GM23248 (cell line): ENCODE measurements around the gene KLHDC4. TPM values are rescaled to one million over a fixed set of nuclear protein-coding genes. Genes with fewer than 3 reads are reported as not detected.

Source experiments
- DNase-seq: peaks from one replicate; pipeline ENCODE4 v3.0.0-alpha.2; 2015
- H2AFZ ChIP-seq: fragments of 200-600 bp; sonication (generic); 2 replicates; pipeline ENCODE4 v1.6.1; 2016; ENCODE audit warnings: antibody characterized with exemption
- H3F3A ChIP-seq: fragments of 200-600 bp; sonication (generic); 2 replicates; pipeline ENCODE4 v1.6.1; 2016; ENCODE audit warnings: mild to moderate bottlenecking, antibody characterized with exemption, mixed run types; ENCODE audit not compliant: insufficient read depth
- H3K27ac ChIP-seq: fragments of 200-600 bp; sonication (generic); 2 replicates; pipeline ENCODE4 v1.5.1; 2016; ENCODE audit warnings: mild to moderate bottlenecking
- H3K27me3 ChIP-seq: fragments of 200-600 bp; sonication (generic); replicated peaks from 2 replicates; pipeline ENCODE4 v1.6.1; 2016; ENCODE audit warnings: mild to moderate bottlenecking; ENCODE audit not compliant: insufficient read depth
- H3K36me3 ChIP-seq: fragments of 200-600 bp; sonication (generic); 2 replicates; pipeline ENCODE4 v1.6.1; 2016; ENCODE audit warnings: low read depth, mild to moderate bottlenecking
- H3K4me1 ChIP-seq: fragments of 200-600 bp; sonication (generic); 2 replicates; pipeline ENCODE4 v1.6.1; 2016; ENCODE audit warnings: mild to moderate bottlenecking; ENCODE audit not compliant: insufficient read depth
- H3K4me2 ChIP-seq: fragments of 200-600 bp; sonication (generic); one replicate; pipeline ENCODE4 v1.6.1; 2016; ENCODE audit warnings: mild to moderate bottlenecking; ENCODE audit not compliant: unreplicated experiment
- H3K4me3 ChIP-seq: fragments of 200-600 bp; sonication (generic); 2 replicates; pipeline ENCODE4 v1.5.1; 2016; ENCODE audit warnings: mild to moderate bottlenecking
- H3K79me2 ChIP-seq: fragments of 200-600 bp; sonication (generic); 2 replicates; pipeline ENCODE4 v1.6.1; 2016; ENCODE audit warnings: mild to moderate bottlenecking; ENCODE audit not compliant: insufficient read depth
- H3K9ac ChIP-seq: fragments of 200-600 bp; sonication (generic); 2 replicates; pipeline ENCODE4 v1.6.1; 2016; ENCODE audit warnings: mild to moderate bottlenecking
- H3K9me2 ChIP-seq: fragments of 200-600 bp; sonication (generic); 2 replicates; pipeline ENCODE4 v1.6.1; 2016; ENCODE audit warnings: mixed run types, mild to moderate bottlenecking, moderate library complexity; ENCODE audit not compliant: insufficient read depth
- H3K9me3 ChIP-seq: fragments of 200-600 bp; sonication (generic); one replicate; pipeline ENCODE4 v1.6.1; 2017; ENCODE audit warnings: low read depth
- H4K20me1 ChIP-seq: fragments of 200-600 bp; sonication (generic); 2 replicates; pipeline ENCODE4 v1.6.0; 2016; ENCODE audit not compliant: insufficient read depth
- EZH2 ChIP-seq: fragments of 200-600 bp; sonication (generic); IDR thresholded peaks from 2 replicates; pipeline ENCODE4 v1.6.1; 2018; ENCODE audit warnings: antibody characterized with exemption, mild to moderate bottlenecking; ENCODE audit not compliant: insufficient read depth, poor library complexity, severe bottlenecking
- EZH2phosphoT487 ChIP-seq: fragments of 200-600 bp; sonication (generic); IDR thresholded peaks from 2 replicates; pipeline ENCODE4 v1.6.1; 2018; ENCODE audit warnings: antibody characterized with exemption, moderate library complexity, mild to moderate bottlenecking, low read depth; ENCODE audit not compliant: insufficient read depth
- WGBS, 2 experiments: methylation state at CpG; one replicate each; pipeline ENCODE4 v1.1.6; 2015 to 2017; ENCODE audit warnings: low lambda C conversion rate in 2 of 2, low coverage in 1 of 2; ENCODE audit errors: missing lambda C conversion rate in 2 of 2; 5-methylcytosine and 5-hydroxymethylcytosine counted together
- in situ Hi-C: fragments of 300-500 bp; cut with MboI; formaldehyde crosslinking; loops from 2 replicates; pipeline ENCODE4 v1.15.0; 2020
- polyA plus RNA-seq: library from polyadenylated mRNA; unstranded; fragments of >200 nt; fragmentation: Nextera tagmentation; extraction: Ambion mirVana; gene quantifications from 2 replicates; pipeline ENCODE4 v1.2.1, GENCODE V29; 2016
- total RNA-seq: library from RNA; depleted of rRNA; stranded (reverse); fragments of >200 nt; shearing (Covaris generic); gene quantifications from 2 replicates; pipeline ENCODE4 v1.2.3, GENCODE V29; 2014

KLHDC4 gene
- total and polyA plus RNA-seq, 2 experiments from 2014 or later: 8.8 to 9.4 TPM

DNA sequence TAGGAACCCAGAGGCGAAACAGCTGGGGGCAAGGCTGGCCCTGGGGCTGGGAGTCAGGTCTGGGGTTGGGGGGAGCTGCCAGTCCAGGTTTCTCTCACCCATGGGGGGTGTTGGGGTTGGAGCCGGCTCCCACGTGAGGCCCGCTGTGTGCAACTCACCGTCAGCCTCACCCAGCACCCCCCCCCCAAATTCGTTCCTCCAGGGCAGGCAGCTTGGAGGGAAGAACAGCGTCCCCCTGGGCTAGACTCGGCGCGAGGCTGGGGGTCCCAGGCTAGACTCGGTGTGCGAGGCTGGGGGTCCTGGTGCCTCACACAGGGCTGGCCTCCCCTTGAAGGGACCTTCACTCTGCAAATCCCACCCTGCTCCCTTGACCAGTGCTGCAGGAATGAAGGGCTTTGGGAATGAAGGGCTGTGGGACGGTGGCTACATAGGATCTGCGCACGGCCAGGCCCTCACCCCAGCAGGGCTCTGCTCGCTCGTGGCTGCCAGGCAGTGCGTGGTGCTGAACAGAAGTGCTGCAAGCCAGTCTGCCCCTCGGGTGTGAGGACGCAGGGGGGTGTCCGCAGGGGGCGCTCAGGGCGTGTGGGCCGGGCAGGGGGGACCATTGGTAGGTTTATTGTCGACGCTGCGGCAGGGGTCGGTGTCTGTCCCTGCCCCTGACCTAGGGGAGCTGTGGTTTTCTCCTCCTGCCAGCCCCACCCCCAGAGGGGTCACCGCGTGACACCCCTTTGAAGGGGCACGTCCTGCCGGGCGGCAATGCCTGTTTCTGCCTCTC is 74.7 kb downstream of the KLHDC4 start:
- H3K9me3 ChIP-seq: no peaks in the 10 kb centered on the region
- H2AFZ ChIP-seq: no peak overlapping the region
- H3F3A ChIP-seq: no peaks in the 10 kb centered on the region
- no peaks in the 10 kb centered on the region for H3K4me1 ChIP-seq
- peaks cover 7% of the 10 kb centered on the region for H3K27me3 ChIP-seq
- no peak overlapping the region for H3K27ac ChIP-seq
- in situ Hi-C loops: no loop called here
- H3K36me3 ChIP-seq: no peaks in the 10 kb centered on the region
- no peak overlapping the region for H3K9ac ChIP-seq
- WGBS, 2 experiments: 69 to 72% methylated on average over 16 to 33 of the region's 33 CpGs
- H3K4me2 ChIP-seq: no peak overlapping the region
- no peaks in the 10 kb centered on the region for H4K20me1 ChIP-seq
- no peaks in the 10 kb centered on the region for H3K9me2 ChIP-seq
- H3K4me3 ChIP-seq: no peak overlapping the region
- TF ChIP-seq EZH2phosphoT487: no peak
- TF ChIP-seq EZH2: no peak
- H3K79me2 ChIP-seq: no peaks in the 10 kb centered on the region
- DNase-seq: no peak

DNA sequence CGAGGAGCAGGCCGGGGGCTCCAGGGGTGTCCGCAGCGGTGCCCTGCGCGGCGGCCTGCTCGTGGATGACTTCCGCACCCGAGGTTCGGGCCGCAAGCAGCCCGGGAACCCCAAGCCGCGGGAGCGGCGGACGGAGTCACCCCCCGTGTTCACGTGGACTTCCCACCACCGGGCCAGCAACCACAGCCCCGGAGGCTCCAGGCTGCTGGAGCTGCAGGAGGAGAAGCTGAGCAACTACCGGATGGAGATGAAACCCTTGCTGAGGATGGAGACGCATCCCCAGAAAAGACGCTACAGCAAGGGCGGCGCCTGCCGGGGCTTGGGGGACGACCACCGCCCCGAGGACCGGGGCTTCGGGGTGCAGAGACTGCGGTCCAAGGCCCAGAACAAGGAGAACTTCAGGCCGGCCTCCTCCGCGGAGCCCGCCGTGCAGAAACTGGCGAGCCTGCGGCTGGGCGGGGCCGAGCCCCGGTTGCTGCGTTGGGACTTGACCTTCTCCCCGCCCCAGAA is 75.8 kb downstream of the KLHDC4 start:
- Histone ChIP-seq H3K9me3 (no peaks in the 10 kb centered on the region), H4K20me1 (no peaks in the 10 kb centered on the region), H2AFZ (no peak overlapping the region), H3K79me2 (no peaks in the 10 kb centered on the region), H3F3A (no peaks in the 10 kb centered on the region), H3K9me2 (no peaks in the 10 kb centered on the region), H3K4me2 (no peak overlapping the region), H3K36me3 (no peaks in the 10 kb centered on the region), H3K4me1 (no peaks in the 10 kb centered on the region), H3K27me3 (peaks cover 13% of the 10 kb centered on the region), H3K4me3 (no peak overlapping the region), H3K9ac (no peak overlapping the region), H3K27ac (no peak overlapping the region)
- TF ChIP-seq EZH2phosphoT487: no peak
- no peak for TF ChIP-seq EZH2
- 80 to 84% methylated on average over 35 to 44 of the region's 46 CpGs for WGBS, 2 experiments
- in situ Hi-C loops: no loop called here
- DNase-seq: no peak

DNA sequence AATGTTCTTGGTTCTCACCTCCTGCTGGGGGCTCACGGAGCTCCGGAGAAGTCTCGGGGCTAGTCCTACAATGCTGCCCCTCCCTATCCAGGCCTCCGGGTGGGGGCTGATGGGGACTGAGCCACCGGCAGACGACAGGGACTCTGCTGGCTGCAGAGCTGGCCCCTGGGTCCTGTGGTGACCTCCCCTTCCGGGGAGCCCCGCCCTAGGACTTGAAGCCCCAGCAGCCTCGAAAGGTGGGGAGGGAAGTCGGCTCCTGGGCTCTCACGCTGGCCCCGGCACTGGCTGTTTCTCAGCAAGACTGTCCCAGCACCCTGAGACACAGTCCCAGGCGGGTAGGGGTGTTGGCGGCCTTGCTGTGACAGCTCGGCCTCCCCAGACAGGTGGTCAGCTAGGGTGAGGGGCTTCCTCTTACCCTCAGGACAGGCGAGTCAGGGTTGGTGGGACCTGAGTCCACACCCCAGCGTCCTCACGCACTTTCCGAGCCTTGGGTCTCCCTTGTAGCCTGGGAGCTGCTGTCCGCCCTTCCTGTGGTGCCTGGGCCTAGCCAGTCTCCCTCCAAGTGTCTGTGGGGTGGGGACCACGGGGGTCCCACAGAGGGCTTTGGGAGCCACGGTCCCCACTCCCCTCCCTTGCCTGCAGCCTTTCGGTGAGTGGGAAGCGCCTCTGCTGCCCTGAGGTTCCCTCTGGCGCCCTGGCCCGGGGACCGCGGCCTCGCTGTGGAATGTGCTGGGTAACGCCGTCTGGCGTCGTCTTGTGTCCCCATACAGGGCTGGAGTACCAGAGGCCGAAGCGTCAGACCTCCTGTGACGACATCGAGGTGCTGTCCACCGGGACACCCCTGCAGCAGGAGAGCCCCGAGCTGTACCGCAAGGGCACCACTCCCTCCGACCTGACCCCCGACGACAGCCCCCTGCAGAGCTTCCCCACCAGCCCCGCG is 76.6 kb downstream of the KLHDC4 start:
- DNase-seq: no peak
- Histone ChIP-seq H3K9ac (no peak overlapping the region), H3K79me2 (no peaks in the 10 kb centered on the region), H3K4me3 (no peak overlapping the region), H4K20me1 (no peaks in the 10 kb centered on the region), H2AFZ (no peak overlapping the region), H3K4me2 (no peak overlapping the region), H3F3A (no peaks in the 10 kb centered on the region), H3K27me3 (peaks cover 13% of the 10 kb centered on the region), H3K27ac (no peak overlapping the region), H3K9me3 (no peaks in the 10 kb centered on the region), H3K9me2 (no peaks in the 10 kb centered on the region), H3K4me1 (no peaks in the 10 kb centered on the region), H3K36me3 (no peaks in the 10 kb centered on the region)
- TF ChIP-seq EZH2phosphoT487 (no peak), EZH2 (no peak)
- in situ Hi-C loops: no loop called here
- 79 to 80% methylated on average over 37 to 42 of the region's 45 CpGs for WGBS, 2 experiments

DNA sequence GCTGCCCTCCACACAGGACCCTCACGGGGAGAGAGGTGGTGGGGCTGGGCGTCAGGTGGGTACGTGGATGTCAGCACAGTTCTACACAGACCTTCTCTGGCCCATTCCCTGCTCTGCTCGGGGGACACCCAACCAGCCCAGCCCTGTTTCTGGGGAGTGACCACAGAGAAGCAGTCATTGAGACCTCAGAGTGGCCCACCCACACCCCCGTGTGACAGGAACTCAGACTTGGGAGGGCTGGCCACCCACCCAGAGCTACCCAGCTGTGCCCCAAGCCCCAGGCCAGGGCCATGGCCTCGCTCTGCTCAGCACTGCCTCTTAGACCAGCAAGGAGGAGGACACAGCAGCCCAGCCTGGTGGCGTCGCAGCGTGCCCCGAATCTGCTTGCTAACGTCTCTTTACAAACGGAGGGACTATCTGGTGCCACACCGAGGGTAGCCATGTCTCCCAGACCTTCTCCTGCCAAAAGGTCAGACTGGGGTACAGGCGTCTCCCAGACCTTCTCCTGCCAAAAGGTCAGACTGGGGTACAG is 77.7 kb downstream of the KLHDC4 start:
- 72 to 74% methylated on average over 13 to 14 of the region's 14 CpGs for WGBS, 2 experiments
- DNase-seq: no peak

More for the DNA sequence above, 77.7 kb downstream of the KLHDC4 start:
- no peaks in the 10 kb centered on the region for H4K20me1 ChIP-seq
- H2AFZ ChIP-seq: no peak overlapping the region
- H3K79me2 ChIP-seq: no peaks in the 10 kb centered on the region
- no peak overlapping the region for H3K4me2 ChIP-seq
- H3K9me2 ChIP-seq: no peaks in the 10 kb centered on the region
- in situ Hi-C loops: no loop called here
- no peaks in the 10 kb centered on the region for H3F3A ChIP-seq
- H3K27me3 ChIP-seq: peaks cover 13% of the 10 kb centered on the region
- no peaks in the 10 kb centered on the region for H3K9me3 ChIP-seq
- H3K4me1 ChIP-seq: no peaks in the 10 kb centered on the region
- no peak for TF ChIP-seq EZH2
- no peak for TF ChIP-seq EZH2phosphoT487
- no peak overlapping the region for H3K4me3 ChIP-seq
- H3K9ac ChIP-seq: no peak overlapping the region
- no peak overlapping the region for H3K27ac ChIP-seq
- H3K36me3 ChIP-seq: no peaks in the 10 kb centered on the region
